NT2/D1 (cell line): ENCODE data around the gene MT1E.

ENCODE experiments used
- DNase-seq: peaks from one replicate; pipeline ENCODE4 v3.0.0-alpha.2; 2011; ENCODE audit warnings: low read depth, low spot score
- H3K27me3 ChIP-seq: 2 replicates; pipeline ENCODE4 v1.6.0; 2011; ENCODE audit warnings: mild to moderate bottlenecking; ENCODE audit not compliant: insufficient read length, insufficient read depth
- H3K36me3 ChIP-seq: 2 replicates; pipeline ENCODE4 v1.6.1; 2011; ENCODE audit warnings: mild to moderate bottlenecking, low read length, mixed read lengths; ENCODE audit not compliant: insufficient read depth, insufficient read length
- H3K4me1 ChIP-seq: 2 replicates; pipeline ENCODE4 v1.5.1; 2011; ENCODE audit not compliant: insufficient read depth, insufficient read length
- H3K4me3 ChIP-seq: 2 replicates; pipeline ENCODE4 v1.5.1; 2011; ENCODE audit warnings: low read depth; ENCODE audit not compliant: insufficient read length
- H3K9ac ChIP-seq: 2 replicates; pipeline ENCODE4 v1.6.0; 2011; ENCODE audit warnings: low read depth; ENCODE audit not compliant: insufficient read length
- H3K9me3 ChIP-seq: 2 replicates; pipeline ENCODE4 v1.5.1; 2011; ENCODE audit warnings: mild to moderate bottlenecking, low read length; ENCODE audit not compliant: insufficient read depth
- SUZ12 ChIP-seq: IDR thresholded peaks from 2 replicates; pipeline ENCODE4 v1.6.1; 2011; ENCODE audit not compliant: insufficient read length, insufficient read depth; ENCODE audit errors: extremely low read depth
- YY1 ChIP-seq: IDR thresholded peaks from 2 replicates; pipeline ENCODE4 v1.6.1; 2011; ENCODE audit not compliant: insufficient read length, insufficient read depth
- ZNF274 ChIP-seq: IDR thresholded peaks from 2 replicates; pipeline ENCODE4 v1.6.1; 2011; ENCODE audit warnings: mild to moderate bottlenecking, low read depth, low read length

The MT1E gene

DNA sequence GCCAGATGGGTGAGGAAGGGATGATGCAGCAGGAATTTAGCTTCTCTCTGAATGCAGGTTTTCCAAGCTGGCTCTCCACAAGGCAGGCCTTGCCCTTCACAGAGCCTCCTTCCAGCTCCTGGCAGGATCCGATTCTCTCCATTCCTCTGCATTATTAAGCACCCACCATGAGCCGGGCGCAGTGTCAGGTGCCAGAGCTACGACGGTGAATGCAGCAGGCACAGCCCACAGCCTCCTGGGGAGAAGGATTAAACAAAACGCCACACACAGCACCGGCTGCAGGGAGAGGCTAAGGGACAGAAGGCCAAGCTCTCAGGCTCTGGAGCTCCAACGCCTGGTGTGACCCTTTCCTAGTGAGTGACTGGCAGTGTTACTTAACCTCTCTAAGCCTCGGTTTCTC, 24.3 kb upstream of the MT1E start:
- peaks cover 2% of the 10 kb centered on the region for H3K4me1 ChIP-seq
- no peak overlapping the region for H3K9ac ChIP-seq
- H3K36me3 ChIP-seq, result no peaks in the 10 kb centered on the region
- no peaks in the 10 kb centered on the region for H3K9me3 ChIP-seq
- no peak for DNase-seq
- no peak overlapping the region for H3K4me3 ChIP-seq
- H3K27me3 ChIP-seq, result no peaks in the 10 kb centered on the region
- TF ChIP-seq ZNF274 (no peak), SUZ12 (no peak), YY1 (no peak)

DNA sequence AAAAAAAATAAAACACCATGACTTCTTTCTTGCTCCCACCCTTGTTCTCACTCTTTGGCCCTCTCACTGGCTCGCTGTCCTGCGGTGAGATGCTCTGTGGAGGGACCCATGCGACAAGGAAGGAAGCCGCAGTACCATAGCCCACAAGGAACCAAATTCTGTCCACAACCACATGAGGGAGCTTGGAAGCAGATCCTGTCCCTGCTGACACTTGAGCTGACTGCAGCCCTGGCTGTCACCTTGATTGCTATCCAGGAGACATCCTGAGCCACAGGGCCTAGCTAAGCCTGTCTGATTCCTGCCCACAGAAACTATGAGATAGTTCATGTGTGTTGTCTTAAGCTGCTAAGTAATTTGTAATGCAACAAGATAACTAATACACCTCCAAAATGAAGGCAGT, 22.0 kb upstream of the MT1E start:
- no peaks in the 10 kb centered on the region for H3K36me3 ChIP-seq

DNA sequence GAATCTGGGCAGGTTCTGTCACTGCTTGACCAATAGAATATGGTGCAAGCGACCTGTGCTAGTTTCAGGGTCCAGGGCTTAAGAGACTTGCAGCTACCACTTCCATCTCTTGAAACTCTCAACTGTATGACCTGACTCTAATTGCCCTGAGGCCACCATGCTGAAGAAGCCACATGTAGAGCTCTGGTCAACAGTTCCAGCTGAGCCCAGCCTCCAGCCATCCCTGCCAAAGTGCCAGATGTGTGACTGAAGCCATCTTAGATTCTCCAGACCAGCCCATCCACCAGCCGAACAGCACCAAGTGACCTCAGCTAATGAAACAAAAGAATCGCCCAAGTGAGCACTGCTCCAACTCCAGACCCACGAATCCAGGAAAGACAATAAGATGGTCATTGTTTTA, 20.6 kb upstream of the MT1E start:
- DNase-seq, result no peak
- Histone ChIP-seq H3K27me3 (no peaks in the 10 kb centered on the region), H3K4me3 (no peak overlapping the region), H3K9me3 (no peaks in the 10 kb centered on the region), H3K36me3 (peaks cover 6% of the 10 kb centered on the region), H3K4me1 (peaks cover 7% of the 10 kb centered on the region), H3K9ac (no peak overlapping the region)
- TF ChIP-seq YY1, result no peak
- TF ChIP-seq ZNF274, result no peak
- TF ChIP-seq SUZ12, result no peak

More for the DNA sequence above, 22.0 kb upstream of the MT1E start:
- Histone ChIP-seq H3K4me3 (no peak overlapping the region), H3K9me3 (no peaks in the 10 kb centered on the region), H3K9ac (no peak overlapping the region), H3K27me3 (no peaks in the 10 kb centered on the region), H3K4me1 (peaks cover 6% of the 10 kb centered on the region)
- DNase-seq, result no peak
- no peak for TF ChIP-seq SUZ12
- no peak for TF ChIP-seq ZNF274
- TF ChIP-seq YY1, result no peak

DNA sequence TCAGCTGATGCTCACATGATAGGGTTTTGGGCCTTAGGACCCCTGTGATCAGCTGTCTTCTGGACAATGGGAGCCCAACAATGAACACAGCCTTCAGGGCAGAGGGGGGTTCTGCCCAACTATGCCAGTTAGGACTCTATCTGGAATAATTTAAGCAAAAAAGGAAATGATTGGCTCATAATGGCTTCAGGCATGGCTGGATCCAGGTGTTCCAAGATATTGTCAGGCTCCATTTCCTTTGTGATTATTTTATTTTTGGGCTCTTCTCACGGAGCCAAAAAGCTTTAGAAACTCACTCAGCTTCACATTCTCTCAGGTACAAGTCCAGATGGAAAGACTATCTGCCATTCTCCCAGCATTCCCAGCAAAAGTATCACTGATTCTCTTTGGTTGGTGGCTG, 20.1 kb upstream of the MT1E start:
- no peak for TF ChIP-seq YY1
- TF ChIP-seq SUZ12, result no peak
- TF ChIP-seq ZNF274, result no peak
- H3K27me3 ChIP-seq, result no peaks in the 10 kb centered on the region
- no peaks in the 10 kb centered on the region for H3K9me3 ChIP-seq
- H3K4me3 ChIP-seq, result no peak overlapping the region
- H3K9ac ChIP-seq, result no peak overlapping the region
- DNase-seq, result no peak
- H3K36me3 ChIP-seq, result peaks cover 6% of the 10 kb centered on the region
- H3K4me1 ChIP-seq, result peaks cover 12% of the 10 kb centered on the region

DNA sequence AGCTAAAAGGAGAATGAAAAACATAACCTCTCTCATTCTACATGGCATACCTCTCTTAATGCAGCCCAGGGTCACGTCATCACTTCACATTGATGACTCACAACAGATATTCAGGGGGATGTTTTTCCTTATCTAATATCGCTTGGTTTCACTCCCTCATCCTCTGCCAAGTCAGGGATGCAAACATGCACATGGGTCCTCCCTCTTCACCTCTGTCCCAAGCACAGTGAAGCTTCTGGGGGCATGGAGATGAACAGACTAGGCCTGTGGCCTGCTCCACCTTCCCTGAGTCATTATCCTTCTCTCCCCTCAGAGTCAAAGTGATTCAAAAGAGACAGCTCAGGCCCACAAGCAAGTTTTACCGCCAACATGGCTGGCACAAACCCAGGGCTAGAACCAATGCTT, 19.5 kb upstream of the MT1E start:
- Histone ChIP-seq H3K4me3 (no peak overlapping the region), H3K4me1 (peaks cover 17% of the 10 kb centered on the region), H3K27me3 (no peaks in the 10 kb centered on the region), H3K9ac (no peak overlapping the region), H3K36me3 (peaks cover 6% of the 10 kb centered on the region), H3K9me3 (no peaks in the 10 kb centered on the region)
- no peak for DNase-seq
- no peak for TF ChIP-seq ZNF274

DNA sequence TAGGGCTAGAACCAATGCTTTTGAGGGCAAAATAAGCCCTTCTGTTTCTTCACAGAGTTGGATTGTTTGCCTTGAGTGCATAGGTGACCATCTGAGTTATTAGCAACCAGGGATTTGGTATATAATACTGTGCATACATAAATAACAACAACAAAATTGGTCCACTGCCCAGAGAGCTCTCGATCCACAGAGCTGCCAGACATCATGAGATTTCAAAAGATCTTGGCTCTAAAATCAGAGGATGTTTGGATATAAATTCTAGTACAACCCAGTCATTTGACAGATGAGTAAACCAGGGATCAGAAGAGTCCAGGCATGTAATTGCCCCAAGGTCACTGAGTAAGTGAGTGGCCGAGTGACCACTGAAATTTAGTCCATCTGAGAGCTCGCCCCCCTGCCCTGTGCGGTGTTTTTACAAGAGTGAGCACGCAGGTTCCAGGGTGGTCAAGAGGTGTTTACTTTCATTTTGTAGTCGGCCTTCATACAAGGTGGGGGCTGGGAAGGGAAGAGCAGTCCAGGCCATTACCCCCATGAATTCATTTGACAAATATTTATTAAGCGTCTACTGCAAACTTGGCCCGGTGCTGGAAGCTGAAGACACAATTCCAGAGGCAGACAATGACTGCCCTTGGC, 19.0 kb upstream of the MT1E start:
- Histone ChIP-seq H3K9me3 (no peaks in the 10 kb centered on the region), H3K36me3 (peaks cover 6% of the 10 kb centered on the region), H3K27me3 (no peaks in the 10 kb centered on the region), H3K4me3 (no peak overlapping the region), H3K9ac (no peak overlapping the region), H3K4me1 (peaks cover 17% of the 10 kb centered on the region)
- TF ChIP-seq YY1 (no peak), ZNF274 (no peak), SUZ12 (no peak)
- no peak for DNase-seq

DNA sequence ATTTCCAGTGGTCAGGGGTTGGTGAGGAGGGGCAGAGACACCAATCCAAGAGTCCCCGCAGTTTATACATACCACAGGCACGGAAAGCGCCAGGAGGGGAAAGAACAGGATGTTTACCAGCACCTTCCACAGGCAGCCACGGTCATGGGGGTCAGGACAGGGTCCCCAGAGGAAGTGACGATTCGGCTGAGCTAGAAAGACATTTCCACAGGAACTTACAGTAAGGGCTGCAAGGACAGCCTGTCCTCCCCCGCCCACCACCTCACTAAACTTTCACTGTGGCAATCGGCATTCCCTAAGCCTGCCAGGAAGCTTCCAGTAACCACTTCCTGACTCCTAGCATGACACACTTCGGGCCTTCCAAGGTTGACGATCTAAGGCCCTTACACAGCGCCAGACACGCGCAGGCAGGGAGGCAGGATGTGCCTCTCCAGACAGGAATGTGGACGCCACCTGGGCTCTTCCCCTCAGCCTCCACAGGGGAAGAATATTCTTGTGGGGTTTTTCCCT, 18.4 kb upstream of the MT1E start:
- peaks cover 17% of the 10 kb centered on the region for H3K4me1 ChIP-seq
- no peak overlapping the region for H3K4me3 ChIP-seq
- H3K27me3 ChIP-seq, result no peaks in the 10 kb centered on the region
- peaks cover 6% of the 10 kb centered on the region for H3K36me3 ChIP-seq
- no peaks in the 10 kb centered on the region for H3K9me3 ChIP-seq
- H3K9ac ChIP-seq, result peak overlapping the region; percentile 22
- no peak for DNase-seq
- no peak for TF ChIP-seq SUZ12
- TF ChIP-seq YY1, result no peak
- TF ChIP-seq ZNF274, result no peak

DNA sequence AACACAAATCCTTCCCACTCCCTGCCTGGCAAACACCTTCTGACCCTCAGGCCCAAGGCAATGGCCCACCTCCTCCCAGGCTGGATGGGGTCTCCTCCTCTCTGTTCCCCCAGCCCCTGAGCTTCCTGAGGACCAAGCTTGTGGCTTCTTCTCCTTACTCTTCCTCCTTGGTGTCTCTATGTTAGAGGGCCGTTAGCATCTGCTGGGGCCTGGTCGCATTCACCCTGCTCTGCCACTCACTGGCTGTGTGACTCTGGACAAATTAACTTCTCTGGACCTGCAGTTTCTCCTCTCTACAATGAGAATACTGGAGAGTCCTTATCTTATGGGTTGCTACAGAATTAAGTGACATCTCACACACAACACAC, 17.9 kb upstream of the MT1E start:
- Histone ChIP-seq H3K9ac (peak overlapping the region; percentile 83), H3K9me3 (no peaks in the 10 kb centered on the region), H3K4me3 (peak overlapping the region; percentile 68), H3K27me3 (no peaks in the 10 kb centered on the region), H3K36me3 (peaks cover 6% of the 10 kb centered on the region), H3K4me1 (peaks cover 17% of the 10 kb centered on the region)
- no peak for DNase-seq
- TF ChIP-seq SUZ12, result no peak
- no peak for TF ChIP-seq ZNF274
- TF ChIP-seq YY1, result no peak
